GM13976 (cell line): ENCODE results near the gene NCBP3.

Source experiments
- DNase-seq: peaks from one replicate; pipeline ENCODE4 v3.0.0; 2012; ENCODE audit warnings: low spot score
- CTCF ChIP-seq: IDR thresholded peaks from 2 replicates; pipeline ENCODE4 v1.5.1; 2012; ENCODE audit warnings: borderline replicate concordance, mild to moderate bottlenecking; ENCODE audit not compliant: insufficient read depth; ENCODE audit errors: extremely low read depth, missing control alignments, control extremely low read depth
- in situ Hi-C: fragments of 300-500 bp; cut with MboI; formaldehyde crosslinking; loops from one replicate; pipeline ENCODE4 v1.12.0; 2022; ENCODE audit warnings: low sequenced_read_pairs, mixed read lengths, inconsistent platforms; ENCODE audit not compliant: unreplicated experiment

NCBP3 gene

GRCh38 chr17:3887804-3888203 is 41.8 kb upstream of the NCBP3 start:
- in situ Hi-C loops, result no loop called here
- no peak for TF ChIP-seq CTCF
- no peak for DNase-seq

- no peak for TF ChIP-seq CTCF
- in situ Hi-C loops, result no loop called here
- DNase-seq, result no peak
Measured at GRCh38 chr17:3887394-3887793, 41.3 kb upstream of the NCBP3 start.

- in situ Hi-C loops, result no loop called here
- no peak for TF ChIP-seq CTCF
- no peak for DNase-seq
Measured at GRCh38 chr17:3886776-3887175, 40.7 kb upstream of the NCBP3 start.

GRCh38 chr17:3885970-3886369 is 39.9 kb upstream of the NCBP3 start:
- no peak for TF ChIP-seq CTCF
- no peak for DNase-seq
- in situ Hi-C loops, result no loop called here

GRCh38 chr17:3885271-3885670 is 39.2 kb upstream of the NCBP3 start:
- in situ Hi-C loops, result no loop called here
- DNase-seq, result no peak
- no peak for TF ChIP-seq CTCF

GRCh38 chr17:3884188-3884587 is 38.1 kb upstream of the NCBP3 start:
- in situ Hi-C loops, result no loop called here
- DNase-seq, result no peak
- no peak for TF ChIP-seq CTCF

GRCh38 chr17:3882276-3882675 is 36.2 kb upstream of the NCBP3 start:
- TF ChIP-seq CTCF, result no peak
- DNase-seq, result no peak
- in situ Hi-C loops, result no loop called here
